DMS 273 treated with DMSO at 0.1 percent for 48 hours (cell line): ENCODE data around the gene GRM2.

Experiments
- DNase-seq: peaks from one replicate; lab custom pipeline; 2025; lab: John Stamatoyannopoulos, UW

GRM2 gene

GRCh38 chr3:51680196-51680595 lies 26.7 kb upstream of the GRM2 start:
- DNase-seq = no peak

DNA sequence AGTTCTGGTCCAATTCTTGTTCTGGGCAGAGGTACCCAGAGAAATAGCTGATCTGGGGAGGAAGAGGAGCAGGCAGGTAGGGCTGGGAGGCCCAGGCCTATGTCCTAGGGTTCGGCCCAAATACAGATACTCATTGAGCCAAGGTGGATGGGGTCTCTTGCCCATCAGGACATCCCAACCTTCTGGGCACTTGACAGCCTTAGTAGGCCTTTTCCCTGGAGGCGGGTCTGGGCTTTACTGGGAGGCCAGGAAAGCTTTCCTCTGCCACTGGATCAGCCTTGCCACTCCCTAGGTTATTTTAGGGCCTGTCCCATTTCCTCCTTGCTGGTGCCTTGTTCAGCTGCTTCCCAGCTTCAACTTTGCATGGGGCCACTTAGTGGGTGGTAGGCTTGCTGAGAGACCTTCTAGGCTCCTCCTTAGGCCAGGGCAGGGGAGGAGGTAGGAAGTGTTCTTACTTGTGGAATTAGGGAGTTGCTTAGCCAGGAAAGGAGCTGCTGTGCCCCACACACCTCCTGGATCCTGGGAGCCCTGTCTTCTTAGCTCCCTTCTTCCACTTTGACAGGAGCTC lies 26.1 kb upstream of the GRM2 start:
- DNase-seq = no peak

DNA sequence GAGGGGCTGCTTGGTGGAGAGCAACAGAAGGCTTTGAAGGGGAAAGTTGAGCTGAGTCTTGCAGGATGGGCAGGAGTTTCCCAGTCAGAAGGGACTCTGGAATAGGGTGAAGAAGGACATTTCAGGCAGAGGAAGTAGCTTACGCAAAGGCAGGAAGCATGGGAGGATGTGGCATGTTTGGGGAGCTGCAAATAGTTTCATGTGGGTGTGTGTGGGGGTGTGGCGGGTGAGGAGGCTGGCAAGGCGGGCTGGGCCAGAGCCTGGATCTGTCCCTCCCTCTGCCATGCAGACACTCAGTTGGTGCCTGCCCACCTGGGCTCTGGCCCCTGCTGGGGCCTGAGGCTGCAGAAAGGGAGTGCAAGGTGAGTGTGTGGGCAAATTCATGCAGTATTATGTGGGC lies 25.4 kb upstream of the GRM2 start:
- no peak for DNase-seq

GRCh38 chr3:51682079-51682478 lies 24.8 kb upstream of the GRM2 start:
- DNase-seq = no peak

DNA sequence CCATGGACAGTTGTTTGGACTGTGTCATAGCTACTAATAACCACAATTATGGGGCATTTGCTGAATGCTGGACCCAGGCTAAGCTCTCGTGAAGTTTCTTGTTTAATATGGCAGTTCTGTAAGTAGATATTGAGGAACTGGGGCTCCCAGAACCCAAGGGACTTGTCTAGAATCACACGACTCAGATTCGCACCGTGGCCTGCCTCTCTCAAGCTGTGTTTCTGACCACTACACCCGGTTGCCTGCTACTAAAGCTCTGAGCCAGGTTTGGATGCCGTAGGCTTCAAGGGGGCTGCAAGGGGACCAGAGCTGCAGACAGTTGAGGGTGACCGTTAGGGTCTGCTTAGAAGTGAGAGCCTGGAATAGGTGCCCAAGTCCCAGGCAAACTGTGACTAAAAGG lies 24.3 kb upstream of the GRM2 start:
- DNase-seq = no peak

DNA sequence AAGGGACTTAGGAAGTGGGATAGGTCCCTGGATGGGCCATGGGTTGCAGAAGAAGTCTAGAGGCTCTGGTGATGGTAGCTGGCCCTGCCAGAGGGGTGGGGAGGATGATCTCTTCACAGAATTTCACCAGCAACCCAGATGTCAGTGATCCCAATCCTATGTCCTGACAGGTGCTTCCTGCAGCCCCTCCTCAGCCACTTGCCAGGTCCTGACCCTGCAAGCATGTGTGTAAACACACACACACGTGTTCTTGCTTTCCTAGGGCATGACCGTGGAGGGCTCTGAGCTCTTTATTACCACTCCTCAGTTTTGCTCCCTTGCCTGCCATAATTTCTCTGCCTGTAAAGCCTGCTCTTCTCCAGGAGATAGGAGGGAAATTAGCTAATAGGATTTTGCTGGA lies 23.3 kb upstream of the GRM2 start:
- no peak for DNase-seq

- no peak for DNase-seq
Measured at GRCh38 chr3:51684971-51685751, 21.7 kb upstream of the GRM2 start.

- DNase-seq = no peak
Measured at GRCh38 chr3:51686056-51686455, 20.8 kb upstream of the GRM2 start.

- no peak for DNase-seq
Measured at GRCh38 chr3:51686512-51687215, 20.2 kb upstream of the GRM2 start.

DNA sequence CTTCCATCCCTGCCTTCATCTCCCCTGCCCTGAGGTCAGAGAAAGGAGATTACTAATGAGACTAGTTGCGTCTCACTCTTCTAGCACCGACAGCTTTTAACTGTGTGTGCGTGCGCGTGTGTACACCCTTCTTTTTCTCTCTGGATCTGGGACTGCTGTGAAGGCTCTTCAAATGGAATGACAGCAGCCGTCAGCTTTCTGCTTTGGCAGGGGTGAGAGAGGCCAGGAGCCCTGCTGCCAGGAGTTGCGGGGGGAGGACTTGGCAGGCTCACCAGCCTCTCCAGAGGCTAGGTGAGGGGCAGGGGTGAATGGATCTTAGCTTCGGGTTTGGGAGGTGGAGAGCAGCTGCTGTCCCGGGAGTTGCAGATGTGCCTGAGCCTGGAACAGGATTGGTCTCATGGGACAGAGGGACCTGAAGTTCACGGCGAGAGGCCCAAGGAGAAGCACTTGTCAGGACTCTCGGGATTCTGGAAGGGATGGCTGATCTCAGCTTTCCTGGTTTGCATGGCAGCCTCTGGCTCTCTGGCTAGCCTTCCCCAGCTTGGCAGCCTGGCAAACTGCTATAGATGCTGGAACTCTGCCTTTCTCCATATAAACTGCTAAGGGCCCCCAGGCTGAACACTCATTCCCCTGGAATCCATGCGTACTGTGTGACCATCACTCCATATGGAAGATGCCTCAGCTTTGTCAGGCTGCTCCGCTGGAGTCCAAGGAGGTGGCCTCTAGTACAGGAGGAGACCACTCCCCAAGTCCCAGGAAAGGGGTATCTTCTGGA lies 19.2 kb upstream of the GRM2 start:
- DNase-seq = no peak

GRCh38 chr3:51688206-51688600 lies 18.7 kb upstream of the GRM2 start:
- DNase-seq = no peak

- DNase-seq = no peak
Measured at GRCh38 chr3:51691021-51691420, 15.8 kb upstream of the GRM2 start.

DNA sequence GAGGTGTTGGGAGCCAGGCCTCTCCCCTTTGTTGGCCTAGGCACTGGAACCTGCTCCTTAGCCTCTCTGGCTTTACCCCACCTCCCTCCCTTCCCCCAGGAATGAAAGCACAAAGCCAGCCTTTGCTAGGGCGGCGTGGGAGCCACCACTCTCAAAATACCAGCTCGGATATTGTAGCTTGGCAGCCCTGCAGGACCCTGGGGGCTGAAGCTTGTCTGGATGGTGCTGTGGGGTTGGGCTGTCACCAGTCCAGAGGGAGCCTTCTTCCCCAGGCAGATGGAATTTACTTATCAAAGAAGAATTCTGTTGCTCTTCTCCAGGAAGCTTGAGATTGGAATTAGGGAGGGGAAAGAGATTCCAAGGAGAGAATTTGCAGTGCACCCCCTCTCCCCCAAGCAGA lies 14.9 kb upstream of the GRM2 start:
- DNase-seq = no peak

DNA sequence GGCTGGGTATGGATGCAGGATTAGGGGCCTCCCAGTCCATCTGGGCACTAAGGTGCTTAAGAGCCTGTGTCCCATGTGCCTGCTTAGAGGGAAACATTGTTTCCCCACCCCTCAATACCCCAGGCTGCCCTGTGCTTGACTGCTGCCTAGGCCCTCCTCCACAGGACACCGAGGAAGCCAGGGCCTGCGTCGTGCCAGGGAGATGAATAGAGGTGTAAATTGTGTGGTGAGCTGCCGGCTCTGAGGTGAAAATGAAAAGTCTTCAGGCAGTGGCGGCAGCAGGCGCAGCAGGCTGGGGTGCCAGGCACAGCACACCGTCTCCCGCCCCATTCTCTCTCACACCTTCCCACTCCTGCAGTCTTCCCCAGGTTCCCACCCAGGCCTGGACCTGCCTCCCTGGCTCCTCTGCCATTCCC lies 13.9 kb upstream of the GRM2 start:
- DNase-seq = no peak

GRCh38 chr3:51696954-51697353 lies 9.9 kb upstream of the GRM2 start:
- DNase-seq = no peak

DNA sequence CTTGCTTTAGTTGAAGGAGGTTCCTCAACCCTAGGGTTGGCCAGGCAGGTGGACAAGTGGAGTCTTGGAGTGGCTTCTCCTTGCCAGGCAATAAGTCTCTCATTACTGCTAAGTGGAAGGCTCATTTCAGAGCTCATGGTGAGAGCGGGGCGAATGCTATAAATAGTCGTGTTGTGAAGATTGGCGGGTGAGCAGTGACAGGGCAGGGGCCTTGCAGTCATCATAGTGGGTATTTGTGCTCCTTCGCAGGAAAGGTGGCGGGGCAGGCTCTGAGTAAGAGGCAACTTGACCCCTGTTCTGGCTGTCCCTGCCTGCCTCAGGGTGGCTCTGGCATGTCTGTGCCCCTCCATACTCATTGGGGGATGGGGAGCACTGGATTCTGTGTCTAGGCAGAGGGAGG lies 8.7 kb upstream of the GRM2 start:
- no peak for DNase-seq

DNA sequence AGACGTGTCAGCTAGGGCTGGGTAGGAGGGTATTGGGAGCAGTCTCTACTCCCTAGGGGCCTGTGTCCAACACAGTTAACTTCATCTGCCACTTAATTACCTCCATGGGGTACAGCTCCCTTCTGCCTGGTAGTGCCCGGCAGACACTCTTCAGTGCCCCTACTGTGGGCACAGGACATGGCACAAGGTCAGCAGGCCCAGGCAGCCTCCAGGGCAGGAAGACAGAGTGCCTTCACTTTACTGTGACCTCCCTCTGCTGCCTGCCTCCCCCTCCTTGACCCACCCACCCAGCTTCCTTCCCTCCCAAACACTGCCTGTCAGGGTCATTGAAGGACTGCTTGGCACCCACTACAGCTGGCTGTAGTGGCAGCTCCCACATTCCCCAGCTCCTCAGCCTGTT lies 6.5 kb upstream of the GRM2 start:
- no peak for DNase-seq

- no peak for DNase-seq
Measured at GRCh38 chr3:51702156-51702555, 4.7 kb upstream of the GRM2 start.

DNA sequence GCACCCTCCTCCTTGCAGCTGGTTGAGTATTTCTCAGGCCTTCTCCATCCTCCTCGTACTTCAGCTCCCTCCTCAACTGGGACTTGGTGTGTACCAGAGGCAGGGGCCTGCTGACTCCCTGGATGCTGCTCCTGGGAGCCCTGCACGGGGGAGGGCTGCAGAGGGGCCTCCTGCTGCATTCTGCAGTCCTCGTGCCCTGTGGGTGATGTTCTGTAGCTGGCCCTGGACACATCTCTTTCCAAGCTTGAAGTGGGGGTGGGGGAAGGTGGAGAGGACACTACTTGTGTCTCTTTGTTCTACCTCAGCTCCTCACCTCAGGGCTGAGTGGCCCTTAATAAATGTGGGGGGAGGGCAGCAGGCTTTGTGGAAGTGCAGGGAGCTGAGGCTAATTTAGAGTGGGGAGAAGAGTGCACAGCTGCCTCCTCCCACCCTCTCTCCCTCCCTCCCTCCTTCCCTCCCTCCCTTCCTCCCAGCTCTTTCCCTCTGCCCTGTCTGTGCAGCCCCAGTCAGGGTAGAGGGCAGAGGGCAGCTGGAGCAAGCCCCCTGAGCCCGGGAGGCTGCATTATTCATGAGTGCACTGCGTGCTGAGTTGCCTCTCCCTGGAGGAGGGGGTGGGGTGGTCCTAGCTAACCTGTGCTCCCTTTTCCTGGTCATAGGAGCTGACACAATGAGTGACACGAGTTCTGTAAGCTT lies 3.7 kb upstream of the GRM2 start:
- no peak for DNase-seq

- DNase-seq = no peak
Measured at GRCh38 chr3:51703761-51704510, 2.9 kb upstream of the GRM2 start.

- no peak for DNase-seq
Measured at GRCh38 chr3:51704511-51704950, 2.3 kb upstream of the GRM2 start.
